HK-2 (cell line): ENCODE results near the gene SRPX.

Experiments
- DNase-seq: peaks from one replicate; pipeline ENCODE4 v3.0.0-alpha.2; 2018; ENCODE audit not compliant: unreplicated experiment

Gene SRPX, protein sequence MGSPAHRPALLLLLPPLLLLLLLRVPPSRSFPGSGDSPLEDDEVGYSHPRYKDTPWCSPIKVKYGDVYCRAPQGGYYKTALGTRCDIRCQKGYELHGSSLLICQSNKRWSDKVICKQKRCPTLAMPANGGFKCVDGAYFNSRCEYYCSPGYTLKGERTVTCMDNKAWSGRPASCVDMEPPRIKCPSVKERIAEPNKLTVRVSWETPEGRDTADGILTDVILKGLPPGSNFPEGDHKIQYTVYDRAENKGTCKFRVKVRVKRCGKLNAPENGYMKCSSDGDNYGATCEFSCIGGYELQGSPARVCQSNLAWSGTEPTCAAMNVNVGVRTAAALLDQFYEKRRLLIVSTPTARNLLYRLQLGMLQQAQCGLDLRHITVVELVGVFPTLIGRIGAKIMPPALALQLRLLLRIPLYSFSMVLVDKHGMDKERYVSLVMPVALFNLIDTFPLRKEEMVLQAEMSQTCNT

GRCh38 chrX:38220415-38221390 lies at the start of gene SRPX:
Gene SRPX, minus strand, starts transcription at chrX:38220871. Its CDS starts 79 bp downstream, at chrX:38220792.
- DNase-seq, result peak; percentile 37

GRCh38 chrX:38268011-38268410 lies 47.3 kb upstream of the SRPX start:
- DNase-seq, result no peak

DNA sequence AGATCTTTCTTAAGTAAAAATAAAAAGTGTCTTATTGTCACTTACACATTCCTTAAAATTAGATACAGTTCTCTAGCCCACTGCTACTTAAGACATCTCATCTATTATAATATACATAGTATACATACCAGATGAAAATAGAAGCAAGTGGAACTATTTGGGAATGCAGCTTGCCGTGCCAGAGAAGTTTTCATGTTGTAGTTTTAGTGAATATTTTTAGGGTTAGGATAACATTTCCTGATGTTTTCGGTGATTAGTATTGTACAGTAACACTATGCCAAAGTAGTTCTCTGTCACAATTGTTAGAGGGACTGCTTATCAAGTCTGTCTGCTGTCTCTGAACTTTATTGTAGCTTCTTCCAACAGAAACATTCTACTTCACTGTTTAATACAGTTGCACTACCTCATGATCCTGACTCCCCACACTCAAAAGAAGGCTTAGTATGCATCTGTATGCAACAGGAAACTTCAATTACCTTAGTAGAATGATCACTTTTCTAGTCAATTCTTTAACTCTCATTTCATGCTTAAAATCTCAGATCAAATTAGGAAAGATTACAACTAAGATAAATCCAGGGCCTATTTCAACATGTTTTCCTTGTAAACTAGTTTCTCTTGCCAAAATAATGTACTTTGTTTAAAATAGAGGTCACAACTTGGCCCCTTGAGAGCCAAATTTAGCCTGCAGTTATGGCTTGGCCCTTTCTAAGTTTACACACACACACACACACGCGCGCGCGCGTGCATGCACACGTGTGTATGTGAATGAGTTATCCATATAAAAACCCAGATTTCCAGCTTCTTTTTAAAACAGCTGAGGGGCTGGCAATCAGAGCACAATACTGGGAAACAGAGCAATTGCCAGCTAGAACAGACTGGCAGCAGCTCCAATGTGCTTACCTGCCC lies 42.3 kb upstream of the SRPX start:
- no peak for DNase-seq

DNA sequence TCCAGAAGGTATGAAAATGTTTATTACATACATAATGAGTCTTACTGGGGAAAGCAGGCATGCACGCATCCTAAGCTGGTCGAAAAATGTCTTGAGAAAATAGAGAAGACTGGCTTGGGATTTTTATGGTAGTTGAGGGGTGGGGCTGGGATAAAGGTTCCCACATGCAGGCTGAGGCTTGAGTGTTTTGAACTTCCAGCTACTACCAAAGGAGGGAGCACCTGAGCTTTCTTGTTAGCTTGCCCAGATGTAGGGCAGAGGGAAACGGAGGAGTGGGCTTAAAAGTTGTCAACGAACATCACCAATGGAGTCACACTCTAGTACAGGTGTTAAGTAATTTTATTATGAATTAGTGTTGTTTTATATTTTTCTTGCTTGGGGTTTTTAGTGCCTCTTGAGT lies 39.6 kb upstream of the SRPX start:
- peak; percentile 9 for DNase-seq

DNA sequence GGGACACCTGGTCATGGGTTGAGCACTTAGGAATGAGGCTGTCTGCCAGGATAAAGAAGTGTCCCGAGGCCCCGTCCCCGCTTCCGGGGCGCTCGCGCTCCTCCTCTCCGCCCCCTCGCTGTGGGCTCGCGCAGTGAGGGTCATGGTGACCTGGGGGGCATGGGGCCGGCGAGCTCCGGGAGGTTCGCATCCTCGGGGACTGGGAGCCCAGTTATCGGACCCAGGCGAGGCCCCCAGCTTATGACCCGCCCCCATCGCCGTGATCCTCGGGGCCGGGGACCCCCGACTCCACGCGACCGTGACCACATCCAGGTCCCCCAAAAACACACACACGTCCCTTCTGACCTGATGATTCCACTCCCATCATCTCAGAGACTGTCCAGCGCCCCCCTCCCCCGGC lies 35.3 kb upstream of the SRPX start:
- no peak for DNase-seq

DNA sequence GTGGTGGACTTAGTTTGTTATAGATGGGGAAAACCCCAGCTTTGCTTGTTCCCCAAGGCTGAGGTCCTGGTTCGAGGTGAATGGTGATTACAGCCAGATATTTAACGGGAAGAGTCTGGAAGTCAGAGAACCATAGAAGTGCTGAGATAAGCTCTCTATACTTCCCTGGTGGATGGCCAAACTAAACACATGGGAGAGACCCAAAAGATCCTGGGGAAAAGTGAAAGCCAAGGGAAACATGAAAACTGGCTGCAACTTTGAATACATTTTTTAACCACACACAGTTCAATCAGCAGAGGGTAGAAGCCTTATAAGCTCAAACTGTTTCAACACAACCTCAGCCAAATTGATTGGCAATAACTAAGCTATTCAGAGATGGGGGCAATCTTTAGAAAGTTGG lies 29.3 kb upstream of the SRPX start:
- no peak for DNase-seq

GRCh38 chrX:38247051-38247450 lies 26.4 kb upstream of the SRPX start:
- no peak for DNase-seq

GRCh38 chrX:38240541-38240940 lies 19.9 kb upstream of the SRPX start:
- DNase-seq, result no peak

DNA sequence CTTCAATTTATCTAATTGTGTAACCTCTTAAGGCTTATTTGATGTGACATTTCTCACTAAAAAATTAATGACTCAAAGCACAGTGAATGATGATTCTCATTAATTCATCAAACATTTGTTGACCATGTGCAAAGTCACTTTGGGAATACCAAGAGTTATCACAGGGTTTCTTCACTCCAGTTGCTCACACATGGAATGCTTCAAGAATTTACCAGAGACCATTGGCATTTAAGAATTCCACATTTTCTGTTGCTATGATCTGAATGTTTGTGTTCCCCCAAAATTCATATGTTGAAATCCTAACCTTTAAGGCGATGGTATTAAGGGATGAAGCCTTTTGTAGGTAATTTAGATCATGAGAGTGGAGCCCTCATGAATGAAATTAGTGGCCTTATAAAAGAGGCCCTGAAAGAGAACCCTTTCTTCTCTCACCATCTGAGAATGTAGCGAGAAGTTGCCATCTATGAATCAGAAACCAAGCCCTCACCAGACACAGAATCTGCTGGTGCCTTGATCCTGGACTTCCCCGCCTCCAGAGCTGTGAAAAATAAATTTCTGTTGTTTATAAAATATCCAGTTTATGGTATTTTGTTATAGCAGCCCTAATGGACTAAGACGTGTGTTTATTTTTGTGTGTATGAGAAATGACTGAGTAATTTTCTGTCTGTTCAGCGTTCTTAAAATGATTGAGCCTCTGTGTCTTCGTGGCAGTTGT lies 16.4 kb upstream of the SRPX start:
- DNase-seq, result no peak

GRCh38 chrX:38233891-38234667 lies 13.4 kb upstream of the SRPX start:
- peak; percentile 20 for DNase-seq

DNA sequence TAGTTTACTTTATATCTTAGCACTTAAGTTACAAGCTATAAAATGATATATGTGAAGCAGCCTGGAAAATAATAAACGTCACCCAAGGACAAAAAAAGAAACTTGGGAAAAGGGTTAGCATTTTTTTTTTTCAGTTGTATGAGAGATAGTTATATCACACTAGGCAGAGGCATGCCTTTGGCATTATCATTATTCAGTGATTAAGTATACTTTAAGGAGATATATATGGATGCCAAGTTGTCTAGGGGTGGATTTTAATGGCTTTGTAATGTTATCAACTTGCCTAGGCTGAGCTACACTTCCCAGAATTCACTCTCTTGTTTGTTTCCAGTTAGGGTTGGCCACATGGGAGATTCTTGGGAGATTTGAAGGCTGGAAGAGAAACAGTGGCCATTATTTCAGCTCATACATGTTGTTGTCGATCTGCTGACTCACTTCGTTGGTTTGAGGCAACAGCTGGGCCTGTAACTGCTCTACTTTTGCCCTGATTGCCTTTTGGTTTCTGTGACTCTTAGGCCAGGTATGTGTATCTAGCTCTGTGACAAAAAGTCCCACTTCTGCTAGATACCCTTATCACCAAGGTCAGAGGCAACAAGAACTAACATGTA lies 11.5 kb upstream of the SRPX start:
- no peak for DNase-seq

- DNase-seq, result no peak
Observed at GRCh38 chrX:38225093-38225492, 4.4 kb upstream of the SRPX start.

DNA sequence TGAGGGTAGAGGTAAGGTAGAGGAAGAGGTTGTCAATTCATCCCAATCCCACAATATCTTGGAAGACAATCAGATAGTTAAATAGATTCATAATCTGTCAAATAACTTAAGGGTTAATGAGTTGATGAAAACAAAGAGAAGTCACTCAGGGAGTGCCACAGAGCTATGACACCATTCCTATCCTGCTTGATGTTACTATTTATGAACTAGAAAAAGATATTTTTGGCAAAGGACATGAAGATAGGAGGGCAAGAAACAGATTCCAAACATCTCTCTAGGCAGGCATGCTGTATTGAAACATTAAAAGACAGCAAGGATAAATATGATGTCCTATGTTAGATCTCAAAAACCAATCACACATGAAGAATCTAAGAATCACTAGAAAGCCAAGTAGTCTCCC lies 3.5 kb upstream of the SRPX start:
- DNase-seq, result no peak

DNA sequence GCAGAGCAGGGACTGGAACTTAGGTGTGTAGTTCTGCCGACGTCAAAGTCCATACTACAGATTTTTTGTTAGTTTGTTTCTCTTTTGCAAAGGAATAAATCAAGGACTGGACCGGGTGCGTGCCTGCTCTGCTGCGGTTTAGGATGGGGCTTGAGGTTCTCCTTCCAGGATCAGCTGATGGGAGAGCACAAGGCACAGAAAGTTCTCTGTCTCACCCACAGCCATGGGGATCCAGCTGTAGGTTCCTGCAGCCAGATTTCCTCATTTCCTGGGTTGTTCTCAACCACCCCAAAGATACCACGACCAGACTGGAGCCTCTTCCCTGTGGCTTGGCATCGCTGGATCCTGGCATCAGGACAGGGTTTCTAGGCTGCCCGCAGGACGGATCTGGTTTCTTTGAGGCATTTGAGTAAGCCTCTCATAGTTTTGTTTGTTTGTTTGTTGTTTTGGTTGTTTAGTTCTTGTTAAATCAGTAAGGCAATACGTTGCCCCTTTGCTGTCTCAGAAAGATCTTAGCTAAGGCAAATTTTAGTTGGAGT lies 789 bp upstream of the SRPX start:
- DNase-seq, result no peak

GRCh38 chrX:38220024-38220414 lies 652 bp downstream of the SRPX start:
- peak; percentile 59 for DNase-seq

DNA sequence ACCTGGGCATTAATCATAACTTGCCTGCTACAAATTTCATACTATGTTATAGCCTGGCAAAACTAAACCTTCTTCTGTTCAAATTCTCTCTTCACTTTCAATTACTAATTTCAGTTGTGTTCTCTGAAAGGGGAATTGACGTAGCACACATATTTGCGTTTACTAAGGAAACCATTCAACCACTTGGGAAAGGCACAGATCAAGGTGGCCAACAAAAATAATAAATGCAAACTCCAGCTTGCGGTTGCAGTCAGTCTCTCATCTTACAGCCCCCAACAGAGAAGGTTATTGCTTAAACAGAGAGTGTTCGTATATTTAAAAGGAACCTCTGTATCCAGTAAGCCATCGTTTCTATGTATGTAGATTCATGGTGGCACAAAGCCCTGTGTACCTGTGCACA lies 4.0 kb downstream of the SRPX start:
- no peak for DNase-seq

DNA sequence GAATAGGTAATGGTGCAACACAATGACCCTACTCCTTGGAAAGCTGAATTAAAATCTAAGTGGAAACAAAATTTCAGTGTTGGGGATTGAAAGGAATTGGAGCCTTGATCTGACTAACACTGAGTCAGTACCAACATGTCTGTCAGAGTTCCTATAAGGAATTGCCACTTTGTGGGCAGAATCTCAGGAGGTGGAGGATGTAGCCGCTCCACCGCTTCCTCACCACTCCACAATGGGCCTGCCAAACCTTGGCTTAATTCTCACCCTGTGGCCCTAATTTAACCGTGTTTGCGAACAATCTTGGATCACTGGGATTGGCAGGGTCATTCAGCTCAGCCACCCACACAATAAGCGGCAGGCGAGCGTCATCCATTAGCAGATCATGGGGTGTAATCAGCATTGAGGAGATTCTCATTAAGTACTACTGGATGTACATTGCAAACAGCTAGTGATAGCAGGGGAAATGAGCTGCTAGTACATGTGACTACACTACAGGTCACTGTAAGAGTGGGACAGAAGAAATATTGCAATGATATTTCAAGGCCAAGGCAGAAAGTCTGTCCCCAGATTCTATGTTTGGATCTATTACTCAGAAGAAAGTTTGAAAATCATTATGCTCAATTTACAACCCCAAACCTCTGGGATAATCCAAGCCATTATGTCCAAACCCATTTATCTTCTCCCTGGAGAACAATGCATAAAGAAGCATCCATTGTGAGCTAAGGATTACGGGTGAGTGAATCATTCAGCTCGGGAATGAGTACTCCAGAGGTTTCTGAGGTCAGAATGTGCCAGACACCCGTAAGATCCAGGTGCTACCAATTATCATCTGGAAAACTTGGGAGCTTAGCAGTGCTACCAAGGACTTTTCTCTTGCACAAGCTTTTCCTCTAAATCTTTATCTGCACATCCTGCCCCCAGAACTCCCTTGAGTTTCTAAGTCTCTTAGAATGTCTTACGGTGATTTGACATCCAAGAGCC lies 5.8 kb downstream of the SRPX start:
- DNase-seq, result no peak

- DNase-seq, result no peak
Observed at GRCh38 chrX:38214044-38214443, 6.6 kb downstream of the SRPX start.
